Fibroblast of the aortic adventitia (primary cell): ENCODE measurements around the gene CAMK2G. TPM values are rescaled to one million over a fixed set of nuclear protein-coding genes. Genes with fewer than 3 reads are reported as not detected.
"Not testable (repeated sequence)": the region's sequence is repeated elsewhere in the genome, so short reads cannot be mapped to it uniquely, and the experiment has no call there.

Experiments
- DNase-seq: peaks from one replicate; pipeline ENCODE4 v3.0.0-alpha.2; 2010; ENCODE audit warnings: low read depth
- H3K4me3 ChIP-seq: 2 replicates; pipeline ENCODE4 v1.5.1; 2011; ENCODE audit warnings: low read depth, mild to moderate bottlenecking, control low read depth, low read length, moderate library complexity
- total RNA-seq: library from RNA; depleted of rRNA; stranded (reverse); fragments of >200 nt; gene quantifications from 2 replicates; pipeline ENCODE4 v1.2.3, GENCODE V29; 2012; ENCODE audit warnings: low replicate concordance
- TF ChIP-seq, protein P1 (sequence below): IDR thresholded peaks from 2 replicates; pipeline ENCODE4 v1.5.1; 2011; ENCODE audit warnings: mild to moderate bottlenecking, low read length, control low read depth, inconsistent platforms; ENCODE audit not compliant: insufficient read depth

Gene CAMK2G
- total RNA-seq, 1 donor = 25.8 TPM

DNA sequence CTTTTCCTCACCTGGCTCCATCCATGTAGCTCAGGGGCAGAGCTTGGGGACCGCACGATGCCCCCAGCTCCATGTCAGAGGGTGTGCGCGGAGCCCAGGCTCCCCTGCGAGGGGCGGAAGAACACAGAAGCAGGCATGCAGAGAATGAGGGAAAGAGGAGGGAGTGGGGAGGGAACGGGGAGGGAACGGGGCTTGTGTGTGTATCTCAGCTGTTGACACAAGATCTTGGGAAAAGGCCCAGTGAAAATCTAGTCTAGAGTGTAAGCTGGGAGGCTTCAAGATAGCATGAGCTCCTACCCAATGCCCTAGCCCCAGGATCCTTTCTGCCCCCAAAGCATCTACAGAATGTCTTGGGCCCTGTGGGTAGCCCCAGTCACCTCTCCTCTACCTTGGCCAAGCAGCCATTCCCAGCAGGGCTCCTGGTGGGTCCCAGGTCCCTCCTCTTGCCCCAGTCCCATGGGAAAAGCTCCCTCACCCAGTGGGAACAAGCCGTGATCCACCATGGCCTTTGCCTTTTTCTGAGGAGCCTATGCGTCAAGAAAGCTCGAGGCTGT, 37.9 kb downstream of the CAMK2G start:
- TF ChIP-seq, protein P1, sequence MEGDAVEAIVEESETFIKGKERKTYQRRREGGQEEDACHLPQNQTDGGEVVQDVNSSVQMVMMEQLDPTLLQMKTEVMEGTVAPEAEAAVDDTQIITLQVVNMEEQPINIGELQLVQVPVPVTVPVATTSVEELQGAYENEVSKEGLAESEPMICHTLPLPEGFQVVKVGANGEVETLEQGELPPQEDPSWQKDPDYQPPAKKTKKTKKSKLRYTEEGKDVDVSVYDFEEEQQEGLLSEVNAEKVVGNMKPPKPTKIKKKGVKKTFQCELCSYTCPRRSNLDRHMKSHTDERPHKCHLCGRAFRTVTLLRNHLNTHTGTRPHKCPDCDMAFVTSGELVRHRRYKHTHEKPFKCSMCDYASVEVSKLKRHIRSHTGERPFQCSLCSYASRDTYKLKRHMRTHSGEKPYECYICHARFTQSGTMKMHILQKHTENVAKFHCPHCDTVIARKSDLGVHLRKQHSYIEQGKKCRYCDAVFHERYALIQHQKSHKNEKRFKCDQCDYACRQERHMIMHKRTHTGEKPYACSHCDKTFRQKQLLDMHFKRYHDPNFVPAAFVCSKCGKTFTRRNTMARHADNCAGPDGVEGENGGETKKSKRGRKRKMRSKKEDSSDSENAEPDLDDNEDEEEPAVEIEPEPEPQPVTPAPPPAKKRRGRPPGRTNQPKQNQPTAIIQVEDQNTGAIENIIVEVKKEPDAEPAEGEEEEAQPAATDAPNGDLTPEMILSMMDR = no peak
- H3K4me3 ChIP-seq = no peak overlapping the region
- DNase-seq = peak; percentile 32

DNA sequence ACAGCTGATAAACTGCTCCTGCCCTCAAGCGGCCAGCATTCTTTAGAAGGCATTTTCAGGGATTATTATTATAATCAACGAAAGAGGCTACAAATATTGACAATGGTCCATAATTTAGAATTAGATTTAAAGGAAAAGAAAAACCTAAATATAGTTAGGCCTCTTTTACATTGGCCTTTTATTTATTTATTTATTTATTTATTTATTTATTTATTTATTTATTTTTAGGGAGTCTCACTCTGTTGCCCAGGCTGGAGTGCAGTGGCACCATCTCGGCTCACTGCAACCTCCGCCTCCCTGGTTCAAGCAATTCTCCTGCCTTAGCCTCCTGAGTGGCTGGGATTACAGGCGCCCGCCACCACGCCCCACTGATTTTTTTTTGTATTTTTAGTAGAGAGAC, 45.3 kb downstream of the CAMK2G start:
- not testable (repeated sequence) for H3K4me3 ChIP-seq

DNA sequence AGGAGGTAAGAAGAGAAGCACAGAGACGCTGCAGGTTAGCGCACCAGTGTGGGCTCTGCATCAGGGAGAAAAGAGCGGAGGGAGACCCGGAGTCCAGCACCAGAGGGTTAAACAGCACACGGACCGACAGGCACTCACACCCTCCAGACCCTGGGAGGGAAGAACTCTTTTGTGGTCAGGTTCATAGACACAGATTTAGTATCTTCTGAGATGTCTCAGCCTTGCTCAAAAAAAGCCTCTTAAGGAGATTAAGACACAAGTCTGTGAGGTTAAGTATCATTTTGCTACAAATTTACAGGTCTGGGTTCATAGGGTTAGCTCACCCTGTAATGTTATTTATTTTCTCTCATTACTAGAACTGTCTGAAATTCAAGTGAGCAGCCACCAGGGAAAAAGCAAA, 46.2 kb downstream of the CAMK2G start:
- TF ChIP-seq, protein P1 = no peak
- DNase-seq = no peak

More for the DNA sequence above, 45.3 kb downstream of the CAMK2G start:
- DNase-seq = not testable (repeated sequence)

DNA sequence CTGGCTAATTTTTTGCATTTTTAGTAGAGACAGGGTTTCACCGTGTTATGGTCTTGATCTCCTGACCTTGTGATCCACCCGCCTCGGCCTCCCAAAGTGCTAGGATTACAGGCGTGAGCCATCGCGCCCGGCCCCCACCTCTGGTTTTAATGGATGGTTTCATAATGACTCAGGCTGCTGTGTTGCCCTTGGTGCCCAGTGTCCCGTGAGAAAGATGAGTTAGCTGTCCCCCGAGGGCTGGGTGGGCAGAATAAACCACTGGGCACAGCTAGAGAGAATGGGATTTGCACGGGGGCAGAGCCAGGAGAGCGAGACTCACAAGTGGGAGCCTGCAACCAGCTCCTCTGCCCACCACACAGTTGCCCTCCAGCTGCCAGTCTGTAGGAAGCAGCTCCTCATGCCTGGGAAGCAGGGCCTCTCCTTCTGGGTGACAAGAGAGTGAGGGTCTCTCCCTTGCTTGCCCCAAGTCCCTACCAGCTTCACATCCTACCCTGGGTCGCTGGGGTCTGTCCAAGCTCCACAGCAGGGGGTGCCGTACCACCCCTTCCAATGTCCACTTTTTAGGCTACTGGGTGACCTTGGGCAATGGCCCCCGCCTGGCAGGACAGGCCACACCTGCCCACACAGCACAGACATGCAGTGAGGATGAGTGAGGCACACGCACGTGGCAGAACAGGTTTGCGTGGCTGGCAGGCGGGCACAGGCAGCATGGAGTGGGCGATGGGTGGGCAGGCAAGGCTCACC, 46.8 kb downstream of the CAMK2G start:
- DNase-seq = no peak
- H3K4me3 ChIP-seq = no peak overlapping the region
- TF ChIP-seq, protein P1 = no peak

More for the DNA sequence above, 46.2 kb downstream of the CAMK2G start:
- no peak overlapping the region for H3K4me3 ChIP-seq

DNA sequence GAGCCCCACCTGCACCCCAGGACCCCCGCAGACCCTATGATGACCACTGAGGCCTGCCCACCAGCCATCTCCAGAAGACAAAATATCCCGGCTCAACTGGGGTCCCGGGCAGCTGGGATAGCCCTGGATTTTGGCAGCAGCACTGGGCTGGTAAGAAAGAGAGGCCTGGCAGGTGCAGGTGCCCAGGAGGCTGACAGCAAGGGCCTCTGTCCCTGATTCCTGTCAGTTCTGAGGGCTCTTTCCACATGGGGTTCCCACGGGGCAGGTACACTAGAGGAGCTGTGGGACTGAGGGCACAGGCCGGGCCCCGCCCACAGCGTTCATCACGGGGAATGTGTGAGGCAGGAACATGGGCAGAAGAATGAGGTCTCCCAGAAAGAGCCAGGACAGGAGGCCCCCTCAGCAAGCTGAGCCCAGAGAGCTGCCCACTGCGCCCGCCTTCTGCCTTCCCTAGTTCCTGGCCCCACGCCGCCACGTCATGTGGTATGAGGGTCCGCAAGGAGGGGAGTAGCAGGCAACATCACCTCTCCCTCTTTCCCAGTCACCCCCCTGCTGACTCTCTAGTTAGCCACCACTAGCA, 50.1 kb downstream of the CAMK2G start:
- TF ChIP-seq, protein P1 = no peak
- no peak for DNase-seq
- H3K4me3 ChIP-seq = no peak overlapping the region

DNA sequence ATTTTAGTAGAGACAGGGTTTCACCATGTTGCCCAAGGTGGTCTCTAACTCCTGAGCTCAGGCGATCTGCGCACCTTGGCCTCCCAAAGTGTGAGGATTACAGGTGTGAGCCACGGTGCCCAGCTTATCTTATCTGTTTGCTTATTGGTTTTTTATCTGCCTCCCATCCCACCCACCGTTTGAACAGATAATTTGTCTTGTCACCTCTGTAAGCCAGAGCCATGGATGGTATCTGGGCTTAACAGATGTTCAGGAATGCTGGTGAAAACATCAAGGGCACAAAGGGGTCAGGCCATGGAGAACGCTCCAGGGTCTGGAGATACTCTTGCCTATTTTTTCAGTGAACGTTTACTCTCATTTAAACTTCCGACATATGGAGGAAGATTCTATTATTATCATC, 51.0 kb downstream of the CAMK2G start:
- DNase-seq = no peak
- TF ChIP-seq, protein P1 = no peak
- H3K4me3 ChIP-seq = no peak overlapping the region

DNA sequence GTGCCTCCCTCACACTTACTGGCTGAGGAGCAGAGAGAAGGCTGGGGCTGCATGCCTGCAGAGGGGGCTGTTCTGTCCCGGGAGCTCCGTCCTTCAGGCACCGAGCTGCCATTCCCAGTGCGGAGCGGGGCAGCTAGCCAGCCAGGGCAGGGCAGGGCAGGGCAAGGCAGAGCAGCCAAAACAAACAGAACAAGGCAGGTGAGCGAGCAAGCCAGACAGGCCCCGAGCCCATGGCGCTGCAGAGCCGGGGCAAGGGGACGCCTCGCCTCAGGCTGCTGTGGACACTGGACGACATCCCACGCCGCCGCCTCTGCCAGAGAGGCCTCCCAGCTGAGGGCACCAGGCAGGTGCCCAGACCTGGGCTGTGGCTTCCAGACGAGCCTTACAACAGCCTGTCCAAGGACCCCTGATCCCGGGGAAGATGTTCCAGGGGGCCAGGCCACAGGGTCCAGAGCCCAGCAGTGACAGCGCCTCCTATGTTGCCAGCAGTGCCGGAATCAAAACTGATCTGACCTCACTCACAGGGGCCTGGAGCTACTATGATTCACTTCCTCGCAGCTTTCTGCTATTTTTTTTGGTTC, 54.8 kb downstream of the CAMK2G start:
- H3K4me3 ChIP-seq = no peak overlapping the region
- TF ChIP-seq, protein P1 = no peak
- DNase-seq = no peak
